Ishikawa (cell line): ENCODE data around the gene LONP2.

Source experiments
- CREB1 ChIP-seq: IDR thresholded peaks from 2 replicates; pipeline ENCODE4 v1.6.1; 2012; ENCODE audit warnings: low read depth
- EGR1 ChIP-seq: IDR thresholded peaks from 2 replicates; pipeline ENCODE4 v1.6.1; 2012
- FOXM1 ChIP-seq: IDR thresholded peaks from 2 replicates; pipeline ENCODE4 v1.6.1; 2012; ENCODE audit warnings: low read depth, borderline replicate concordance
- RAD21 ChIP-seq: IDR thresholded peaks from 2 replicates; pipeline ENCODE4 v1.6.1; 2012; ENCODE audit warnings: low read depth
- REST ChIP-seq: IDR thresholded peaks from 2 replicates; pipeline ENCODE4 v1.6.1; 2012; ENCODE audit warnings: low read depth, mild to moderate bottlenecking
- TAF1 ChIP-seq: IDR thresholded peaks from 2 replicates; pipeline ENCODE4 v1.6.1; 2012; ENCODE audit warnings: low read depth, mild to moderate bottlenecking
- ZBTB7A ChIP-seq: IDR thresholded peaks from 2 replicates; pipeline ENCODE4 v1.6.1; 2012; ENCODE audit warnings: low read depth
- TF ChIP-seq, protein P1 (sequence below): IDR thresholded peaks from 2 replicates; pipeline ENCODE4 v1.6.1; 2012

DNA sequence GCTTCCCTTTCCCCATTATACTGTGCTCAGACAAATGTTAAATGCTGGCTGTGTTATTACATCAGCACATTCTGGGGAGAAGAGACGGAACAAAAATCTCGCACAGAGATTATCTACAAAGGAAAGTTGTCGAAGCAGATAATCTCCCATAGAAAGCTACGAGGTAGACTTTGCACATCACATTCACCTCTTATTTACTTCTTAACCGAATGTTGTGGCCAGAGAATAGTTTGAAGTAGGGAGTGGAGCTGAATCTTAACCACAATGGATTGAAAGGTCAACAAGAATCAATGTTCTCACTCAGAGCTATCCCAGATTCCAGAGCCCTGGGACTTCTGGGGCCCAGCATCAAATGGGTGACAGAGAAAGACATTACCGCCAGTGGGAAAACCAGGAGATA, 28.4 kb upstream of the LONP2 start:
- TF ChIP-seq, protein P1, sequence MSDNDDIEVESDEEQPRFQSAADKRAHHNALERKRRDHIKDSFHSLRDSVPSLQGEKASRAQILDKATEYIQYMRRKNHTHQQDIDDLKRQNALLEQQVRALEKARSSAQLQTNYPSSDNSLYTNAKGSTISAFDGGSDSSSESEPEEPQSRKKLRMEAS, result no peak
- TF ChIP-seq FOXM1 (no peak), REST (no peak), TAF1 (no peak), EGR1 (no peak), ZBTB7A (no peak), CREB1 (no peak), RAD21 (no peak)
